Tibial artery (tissue), 4 donors: Measurements from ENCODE around the gene CACNA1B.

ENCODE experiments used
- DNase-seq, 2 donors: peaks; one replicate each; pipeline ENCODE4 v3.0.0-alpha.2; 2019
- H3K27ac ChIP-seq, 2 donors: fragments of 200-600 bp; sonication (generic) in 1 of 2; 1 replicate in 1 of 2; 2 replicates in 1 of 2; pipeline ENCODE4 v1.5.1; 2018 to 2019; ENCODE audit warnings: mild to moderate bottlenecking in 1 of 2
- H3K27me3 ChIP-seq, 2 donors: fragments of 200-600 bp; sonication (generic) in 1 of 2; one replicate each; pipeline versions ENCODE4 v1.5.1 to v1.6.0; 2016 to 2019
- H3K36me3 ChIP-seq, 3 donors: fragments of 200-600 bp; sonication (generic) in 2 of 3; one replicate each; pipeline ENCODE4 v1.5.1; 2016 to 2019; ENCODE audit warnings: mild to moderate bottlenecking in 2 of 3
- H3K4me1 ChIP-seq, 4 donors: fragments of 200-600 bp; sonication (generic) in 2 of 4; 1 replicate in 3 of 4; 2 replicates in 1 of 4; pipeline ENCODE4 v1.5.1; 2016 to 2019
- H3K4me3 ChIP-seq, 2 donors: fragments of 200-600 bp; sonication (generic) in 1 of 2; 1 replicate in 1 of 2; 2 replicates in 1 of 2; pipeline ENCODE4 v1.5.1; 2018 to 2019; ENCODE audit warnings: mild to moderate bottlenecking in 2 of 2
- H3K9me3 ChIP-seq, 3 donors: fragments of 200-600 bp; sonication (generic) in 1 of 3; one replicate each; pipeline ENCODE4 v1.5.1; 2016 to 2019
- intact Hi-C: fragments of 100-400 bp; cut with DNase I; formaldehyde crosslinking; loops from one replicate; pipeline ENCODE4 v1.15.0; 2023; ENCODE audit warnings: low total_unique reads
- TF ChIP-seq, protein P1 (sequence below), 2 experiments: fragments of 200-600 bp in 1 of 2; fragments of 450-650 bp in 1 of 2; IDR thresholded peaks; one replicate each; pipeline ENCODE4 v1.5.1; 2017 to 2019; ENCODE audit warnings: antibody characterized with exemption in 2 of 2, mild to moderate bottlenecking in 1 of 2, moderate library complexity in 1 of 2

The CACNA1B gene

DNA sequence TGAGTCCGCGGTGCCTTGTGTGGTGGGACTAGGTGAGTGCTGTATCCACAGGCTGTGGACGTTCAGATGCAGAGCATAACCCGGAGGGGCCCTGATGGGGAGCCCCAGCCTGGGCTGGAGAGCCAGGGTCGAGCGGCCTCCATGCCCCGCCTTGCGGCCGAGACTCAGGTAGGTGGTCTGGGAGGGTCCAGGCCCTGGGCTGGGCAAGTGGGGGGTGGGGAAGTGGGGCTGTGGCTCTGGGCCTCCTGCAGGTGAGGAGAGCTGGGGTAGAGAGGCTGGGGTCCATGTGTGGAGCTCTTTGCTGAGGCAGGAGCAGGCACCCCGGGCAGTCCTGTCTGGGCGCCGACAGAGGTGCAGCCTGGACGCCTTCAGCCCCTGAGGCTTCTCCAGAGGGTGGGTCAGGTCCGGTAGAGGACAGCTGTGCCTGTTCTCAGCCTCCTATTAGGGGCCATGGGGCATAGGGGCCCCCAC, 241.1 kb downstream of the CACNA1B start:
- Histone ChIP-seq H3K9me3 (no peaks in the 10 kb centered on the region), H3K27ac (no peak overlapping the region), H3K4me1 (no peaks in the 10 kb centered on the region), H3K36me3 (no peaks in the 10 kb centered on the region), H3K27me3 (peaks cover 0 to 20% of the 10 kb centered on the region in 2 donors), H3K4me3 (no peak overlapping the region)
- DNase-seq = peak in 1 of 2 donors; percentile 52
- intact Hi-C loops = no loop called here
- TF ChIP-seq, protein P1, sequence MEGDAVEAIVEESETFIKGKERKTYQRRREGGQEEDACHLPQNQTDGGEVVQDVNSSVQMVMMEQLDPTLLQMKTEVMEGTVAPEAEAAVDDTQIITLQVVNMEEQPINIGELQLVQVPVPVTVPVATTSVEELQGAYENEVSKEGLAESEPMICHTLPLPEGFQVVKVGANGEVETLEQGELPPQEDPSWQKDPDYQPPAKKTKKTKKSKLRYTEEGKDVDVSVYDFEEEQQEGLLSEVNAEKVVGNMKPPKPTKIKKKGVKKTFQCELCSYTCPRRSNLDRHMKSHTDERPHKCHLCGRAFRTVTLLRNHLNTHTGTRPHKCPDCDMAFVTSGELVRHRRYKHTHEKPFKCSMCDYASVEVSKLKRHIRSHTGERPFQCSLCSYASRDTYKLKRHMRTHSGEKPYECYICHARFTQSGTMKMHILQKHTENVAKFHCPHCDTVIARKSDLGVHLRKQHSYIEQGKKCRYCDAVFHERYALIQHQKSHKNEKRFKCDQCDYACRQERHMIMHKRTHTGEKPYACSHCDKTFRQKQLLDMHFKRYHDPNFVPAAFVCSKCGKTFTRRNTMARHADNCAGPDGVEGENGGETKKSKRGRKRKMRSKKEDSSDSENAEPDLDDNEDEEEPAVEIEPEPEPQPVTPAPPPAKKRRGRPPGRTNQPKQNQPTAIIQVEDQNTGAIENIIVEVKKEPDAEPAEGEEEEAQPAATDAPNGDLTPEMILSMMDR (IDR thresholded peaks at IDR 0.05) = no peak

DNA sequence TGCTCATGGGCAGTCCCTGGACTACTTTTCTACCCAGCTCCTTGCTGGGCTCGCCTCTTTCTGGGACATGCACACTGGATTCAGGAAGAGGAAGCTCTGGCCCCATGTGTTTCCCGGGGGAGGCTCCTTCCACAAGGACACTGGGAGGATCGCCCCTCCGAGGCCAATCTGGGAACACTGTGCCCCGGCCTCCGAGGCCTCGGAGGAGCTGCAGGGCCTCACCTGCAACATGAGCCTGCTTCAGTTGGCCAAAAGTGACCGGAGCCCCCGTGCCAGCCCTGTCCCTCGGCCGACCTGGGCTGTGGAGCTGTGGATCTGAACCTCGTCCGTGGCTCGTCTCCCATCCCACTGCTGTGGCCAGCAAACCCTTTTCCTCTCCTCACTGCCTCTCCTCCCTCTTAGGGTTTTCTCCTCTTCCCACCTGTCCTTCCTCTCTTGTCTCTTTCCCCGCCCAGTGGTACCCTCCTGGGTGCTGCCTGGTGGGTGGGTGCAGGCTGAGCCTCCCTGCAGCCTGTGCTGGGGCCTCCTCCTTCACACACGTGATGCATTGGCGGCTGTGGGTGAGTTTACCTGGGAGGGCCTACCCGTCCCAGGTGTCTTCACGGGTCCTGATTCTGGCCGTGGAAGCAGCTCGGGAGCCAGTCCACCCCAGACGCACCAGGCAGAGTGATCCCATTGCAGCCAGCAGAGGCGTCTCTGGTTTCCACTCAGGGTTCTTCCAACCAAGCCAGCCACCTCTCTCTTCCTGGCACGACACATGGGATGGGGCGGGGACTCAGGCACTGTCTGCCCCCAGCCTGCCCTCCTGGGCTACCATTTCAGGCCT, 241.8 kb downstream of the CACNA1B start:
- Histone ChIP-seq H3K4me1 (no peaks in the 10 kb centered on the region), H3K36me3 (no peaks in the 10 kb centered on the region), H3K4me3 (no peak overlapping the region), H3K27me3 (peaks cover 0 to 20% of the 10 kb centered on the region in 2 donors), H3K27ac (no peak overlapping the region), H3K9me3 (no peaks in the 10 kb centered on the region)
- TF ChIP-seq, protein P1 (IDR thresholded peaks at IDR 0.05) = no peak
- intact Hi-C loops = no loop called here
- DNase-seq = no peak

DNA sequence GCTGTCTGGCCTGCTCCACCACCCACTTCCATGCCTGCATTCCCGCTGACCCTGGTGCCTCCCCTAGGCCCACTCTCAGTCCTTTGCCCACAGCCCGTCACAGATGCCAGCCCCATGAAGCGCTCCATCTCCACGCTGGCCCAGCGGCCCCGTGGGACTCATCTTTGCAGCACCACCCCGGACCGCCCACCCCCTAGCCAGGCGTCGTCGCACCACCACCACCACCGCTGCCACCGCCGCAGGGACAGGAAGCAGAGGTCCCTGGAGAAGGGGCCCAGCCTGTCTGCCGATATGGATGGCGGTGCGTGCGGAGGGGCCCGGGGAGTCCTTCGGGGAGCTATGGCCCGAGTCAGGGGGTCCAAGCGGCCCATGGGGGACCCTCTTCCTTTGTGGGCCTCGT, 242.5 kb downstream of the CACNA1B start:
- intact Hi-C loops = no loop called here
- no peak for DNase-seq
- no peaks in the 10 kb centered on the region for H3K36me3 ChIP-seq
- TF ChIP-seq, protein P1 (IDR thresholded peaks at IDR 0.05) = no peak
- H3K27ac ChIP-seq = no peak overlapping the region
- no peak overlapping the region for H3K4me3 ChIP-seq
- H3K27me3 ChIP-seq = peaks cover 0 to 20% of the 10 kb centered on the region in 2 donors
- no peaks in the 10 kb centered on the region for H3K9me3 ChIP-seq
- no peaks in the 10 kb centered on the region for H3K4me1 ChIP-seq

DNA sequence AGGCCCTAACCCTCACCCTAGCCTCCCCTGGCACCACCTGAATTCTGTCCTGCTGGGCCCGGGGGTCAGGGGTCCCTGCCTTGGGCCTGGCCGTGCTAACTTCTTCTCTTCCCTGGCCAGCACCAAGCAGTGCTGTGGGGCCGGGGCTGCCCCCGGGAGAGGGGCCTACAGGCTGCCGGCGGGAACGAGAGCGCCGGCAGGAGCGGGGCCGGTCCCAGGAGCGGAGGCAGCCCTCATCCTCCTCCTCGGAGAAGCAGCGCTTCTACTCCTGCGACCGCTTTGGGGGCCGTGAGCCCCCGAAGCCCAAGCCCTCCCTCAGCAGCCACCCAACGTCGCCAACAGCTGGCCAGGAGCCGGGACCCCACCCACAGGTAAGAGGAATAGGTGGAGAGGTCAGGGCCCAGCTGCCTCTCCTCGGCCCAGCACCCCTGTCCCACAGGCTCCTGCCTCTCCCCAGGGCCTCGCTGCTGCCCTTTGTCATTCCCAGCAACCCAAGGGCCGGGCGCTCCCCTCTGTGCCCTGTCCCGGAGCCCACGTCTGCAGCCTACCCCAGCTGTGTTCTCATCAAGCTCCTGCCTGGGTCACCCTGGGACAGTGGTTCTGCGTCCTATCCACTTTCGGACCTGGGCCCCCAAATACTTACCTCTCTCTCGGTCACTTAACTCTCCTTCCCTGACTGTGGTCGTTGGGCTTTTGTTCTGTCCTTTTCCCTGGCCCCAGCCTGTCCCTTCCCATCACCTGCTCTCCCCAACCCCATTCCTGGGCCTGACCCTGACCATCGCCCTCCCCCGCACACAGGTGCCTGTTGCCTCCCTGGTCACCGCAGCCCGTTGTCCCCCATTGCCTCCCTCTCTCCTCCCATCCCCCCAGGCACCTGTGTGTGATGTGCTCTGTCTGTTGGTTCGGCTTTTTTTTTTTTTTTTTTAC, 243.2 kb downstream of the CACNA1B start:
- TF ChIP-seq, protein P1 (IDR thresholded peaks at IDR 0.05) = no peak
- Histone ChIP-seq H3K4me1 (no peaks in the 10 kb centered on the region), H3K27me3 (peaks cover 0 to 20% of the 10 kb centered on the region in 2 donors), H3K4me3 (no peak overlapping the region), H3K27ac (no peak overlapping the region), H3K36me3 (no peaks in the 10 kb centered on the region), H3K9me3 (no peaks in the 10 kb centered on the region)
- no peak for DNase-seq
- intact Hi-C loops = no loop called here

DNA sequence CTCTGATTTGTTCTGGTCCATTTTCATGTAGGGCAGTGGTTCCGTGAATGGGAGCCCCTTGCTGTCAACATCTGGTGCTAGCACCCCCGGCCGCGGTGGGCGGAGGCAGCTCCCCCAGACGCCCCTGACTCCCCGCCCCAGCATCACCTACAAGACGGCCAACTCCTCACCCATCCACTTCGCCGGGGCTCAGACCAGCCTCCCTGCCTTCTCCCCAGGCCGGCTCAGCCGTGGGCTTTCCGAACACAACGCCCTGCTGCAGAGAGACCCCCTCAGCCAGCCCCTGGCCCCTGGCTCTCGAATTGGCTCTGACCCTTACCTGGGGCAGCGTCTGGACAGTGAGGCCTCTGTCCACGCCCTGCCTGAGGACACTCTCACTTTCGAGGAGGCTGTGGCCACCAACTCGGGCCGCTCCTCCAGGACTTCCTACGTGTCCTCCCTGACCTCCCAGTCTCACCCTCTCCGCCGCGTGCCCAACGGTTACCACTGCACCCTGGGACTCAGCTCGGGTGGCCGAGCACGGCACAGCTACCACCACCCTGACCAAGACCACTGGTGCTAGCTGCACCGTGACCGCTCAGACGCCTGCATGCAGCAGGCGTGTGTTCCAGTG, 244.0 kb downstream of the CACNA1B start:
- Histone ChIP-seq H3K4me3 (no peak overlapping the region), H3K36me3 (no peaks in the 10 kb centered on the region), H3K27me3 (peaks cover 0 to 20% of the 10 kb centered on the region in 2 donors), H3K9me3 (no peaks in the 10 kb centered on the region), H3K4me1 (no peaks in the 10 kb centered on the region), H3K27ac (no peak overlapping the region)
- intact Hi-C loops = no loop called here
- TF ChIP-seq, protein P1 (IDR thresholded peaks at IDR 0.05) = no peak
- no peak for DNase-seq
